ENCODE data around the gene BMP6. TPM values are rescaled to one million over a fixed set of nuclear protein-coding genes. Genes with fewer than 3 reads are reported as not detected.

Gene BMP6
- polyA plus RNA-seq, 2 of the 4 experiments (the other 2 are of a cell fraction) = 8.4 to 23.0 TPM

DNA sequence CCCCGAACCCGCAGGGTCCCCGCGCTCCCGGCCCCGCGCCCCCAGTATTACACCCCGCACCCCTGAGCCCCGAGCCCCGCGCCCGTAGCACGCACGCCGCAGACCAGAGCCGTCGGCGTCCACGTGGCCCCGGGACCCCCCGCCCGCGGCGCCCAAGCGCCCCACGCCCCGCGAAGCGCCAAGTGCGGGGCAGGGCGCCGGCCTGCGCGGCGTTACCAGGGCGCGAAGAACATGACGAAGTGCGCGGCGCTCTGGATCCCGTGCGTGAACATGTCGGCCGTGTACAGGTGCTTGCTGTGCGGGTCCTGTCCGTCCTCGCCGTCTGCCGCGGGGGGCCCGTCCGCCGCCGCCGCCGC, 184.4 kb downstream of the BMP6 start:
- peak overlapping the region; percentile 98 to 99 for H3K27ac ChIP-seq
- peak in 1 of 2 experiments; percentile 71; a peak in 3 of 6 replicates for ATAC-seq

DNA sequence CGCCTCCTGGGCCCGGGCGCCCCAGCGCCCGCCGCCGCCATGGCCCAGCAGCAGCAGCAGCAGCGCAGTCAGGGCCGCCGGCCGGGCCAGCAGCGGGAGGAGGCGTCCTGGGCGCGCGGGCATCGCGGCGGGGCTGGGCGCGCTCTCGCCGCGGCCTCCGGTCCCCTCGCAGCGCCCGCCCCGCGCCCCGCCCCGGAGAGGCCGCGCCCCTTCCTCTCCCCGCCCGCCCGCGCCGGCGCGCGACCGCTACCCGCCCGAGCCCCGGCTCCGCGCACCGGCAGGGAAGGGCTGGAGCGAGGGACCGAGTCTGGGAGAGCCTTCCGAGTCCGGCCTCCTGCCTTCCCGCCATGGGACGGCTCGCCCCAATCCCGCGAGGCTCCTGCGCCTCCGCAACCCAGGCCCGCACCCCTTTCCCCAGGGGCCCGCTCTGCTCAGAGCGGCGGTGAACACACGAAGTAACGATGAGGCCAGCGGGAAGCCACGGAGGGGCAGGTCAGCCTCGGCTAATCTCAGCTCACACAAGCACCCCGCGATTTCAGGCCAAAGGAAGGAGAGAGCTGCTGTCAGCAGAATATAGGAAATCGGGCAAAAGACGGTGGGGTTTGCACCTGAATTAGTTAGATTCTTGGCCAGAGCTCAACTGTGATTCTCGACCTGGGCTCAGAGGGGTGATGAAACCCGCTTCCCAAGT, 184.9 kb downstream of the BMP6 start, which contains the start of gene TXNDC5:
Gene TXNDC5, minus strand, starts transcription at position 135 of the 691 bp plus-strand sequence. Its CDS starts 12 bp downstream, at position 123.
- TF ChIP-seq FOXS1 (CRISPR knock-in tag; IDR thresholded peaks at IDR 0.05) (no peak), MAX (IDR thresholded peaks at IDR 0.05) (peak; percentile 46; the same call in 1 of the 2 replicates), JUN (IDR thresholded peaks at IDR 0.05) (peak; percentile 20 to 55; a peak in 3 of 5 replicates), MYC (IDR thresholded peaks at IDR 0.05; ENCODE audit: borderline replicate concordance, low read length) (no peak), MAFK (IDR thresholded peaks at IDR 0.05; ENCODE audit: partially characterized antibody) (peak; percentile 41), E2F6 (IDR thresholded peaks at IDR 0.05; ENCODE audit: borderline replicate concordance, low read depth) (peak; percentile 78), POLR2A (IDR thresholded peaks at IDR 0.05; ENCODE audit: low read length) (peak; percentile 71), NFE2L2 (conservative IDR thresholded peaks at IDR 0.05; ENCODE audit: low read length) (no peak), FOSL2 (IDR thresholded peaks at IDR 0.05) (no peak), FOSL2 (CRISPR knock-in tag; IDR thresholded peaks at IDR 0.05) (no peak), CHD2 (IDR thresholded peaks at IDR 0.05; ENCODE audit: low read length, partially characterized antibody) (peak; percentile 58), GATA3 (IDR thresholded peaks at IDR 0.05; ENCODE audit: borderline replicate concordance) (no peak)
- TF ChIP-seq, protein P1, sequence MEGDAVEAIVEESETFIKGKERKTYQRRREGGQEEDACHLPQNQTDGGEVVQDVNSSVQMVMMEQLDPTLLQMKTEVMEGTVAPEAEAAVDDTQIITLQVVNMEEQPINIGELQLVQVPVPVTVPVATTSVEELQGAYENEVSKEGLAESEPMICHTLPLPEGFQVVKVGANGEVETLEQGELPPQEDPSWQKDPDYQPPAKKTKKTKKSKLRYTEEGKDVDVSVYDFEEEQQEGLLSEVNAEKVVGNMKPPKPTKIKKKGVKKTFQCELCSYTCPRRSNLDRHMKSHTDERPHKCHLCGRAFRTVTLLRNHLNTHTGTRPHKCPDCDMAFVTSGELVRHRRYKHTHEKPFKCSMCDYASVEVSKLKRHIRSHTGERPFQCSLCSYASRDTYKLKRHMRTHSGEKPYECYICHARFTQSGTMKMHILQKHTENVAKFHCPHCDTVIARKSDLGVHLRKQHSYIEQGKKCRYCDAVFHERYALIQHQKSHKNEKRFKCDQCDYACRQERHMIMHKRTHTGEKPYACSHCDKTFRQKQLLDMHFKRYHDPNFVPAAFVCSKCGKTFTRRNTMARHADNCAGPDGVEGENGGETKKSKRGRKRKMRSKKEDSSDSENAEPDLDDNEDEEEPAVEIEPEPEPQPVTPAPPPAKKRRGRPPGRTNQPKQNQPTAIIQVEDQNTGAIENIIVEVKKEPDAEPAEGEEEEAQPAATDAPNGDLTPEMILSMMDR (IDR thresholded peaks at IDR 0.05) = no peak
- TF ChIP-seq, protein P2, sequence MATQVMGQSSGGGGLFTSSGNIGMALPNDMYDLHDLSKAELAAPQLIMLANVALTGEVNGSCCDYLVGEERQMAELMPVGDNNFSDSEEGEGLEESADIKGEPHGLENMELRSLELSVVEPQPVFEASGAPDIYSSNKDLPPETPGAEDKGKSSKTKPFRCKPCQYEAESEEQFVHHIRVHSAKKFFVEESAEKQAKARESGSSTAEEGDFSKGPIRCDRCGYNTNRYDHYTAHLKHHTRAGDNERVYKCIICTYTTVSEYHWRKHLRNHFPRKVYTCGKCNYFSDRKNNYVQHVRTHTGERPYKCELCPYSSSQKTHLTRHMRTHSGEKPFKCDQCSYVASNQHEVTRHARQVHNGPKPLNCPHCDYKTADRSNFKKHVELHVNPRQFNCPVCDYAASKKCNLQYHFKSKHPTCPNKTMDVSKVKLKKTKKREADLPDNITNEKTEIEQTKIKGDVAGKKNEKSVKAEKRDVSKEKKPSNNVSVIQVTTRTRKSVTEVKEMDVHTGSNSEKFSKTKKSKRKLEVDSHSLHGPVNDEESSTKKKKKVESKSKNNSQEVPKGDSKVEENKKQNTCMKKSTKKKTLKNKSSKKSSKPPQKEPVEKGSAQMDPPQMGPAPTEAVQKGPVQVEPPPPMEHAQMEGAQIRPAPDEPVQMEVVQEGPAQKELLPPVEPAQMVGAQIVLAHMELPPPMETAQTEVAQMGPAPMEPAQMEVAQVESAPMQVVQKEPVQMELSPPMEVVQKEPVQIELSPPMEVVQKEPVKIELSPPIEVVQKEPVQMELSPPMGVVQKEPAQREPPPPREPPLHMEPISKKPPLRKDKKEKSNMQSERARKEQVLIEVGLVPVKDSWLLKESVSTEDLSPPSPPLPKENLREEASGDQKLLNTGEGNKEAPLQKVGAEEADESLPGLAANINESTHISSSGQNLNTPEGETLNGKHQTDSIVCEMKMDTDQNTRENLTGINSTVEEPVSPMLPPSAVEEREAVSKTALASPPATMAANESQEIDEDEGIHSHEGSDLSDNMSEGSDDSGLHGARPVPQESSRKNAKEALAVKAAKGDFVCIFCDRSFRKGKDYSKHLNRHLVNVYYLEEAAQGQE (IDR thresholded peaks at IDR 0.05) = peak; percentile 52
- CTCF ChIA-PET = interaction anchor here (1.4 kb wide), 1 partner anchor 81 kb away, joined by 4 read pairs; no protein-coding TSS in a partner anchor
- 79% methylated on average over 3 of the region's 75 CpGs for WGBS (ENCODE audit: missing lambda C conversion rate)
- Histone ChIP-seq H3K27ac (peak within 1 kb of the TSS; percentile 98 to 99), H3K4me3 (peak within 1 kb of the TSS; percentile 99), H3K4me2 (peak within 1 kb of the TSS; percentile 100), H3K4me1 (peaks cover 12% of the 10 kb centered on the region; the same call in 2 of the 3 replicates), H3K9me3 (no peaks in the 10 kb centered on the region)
- no peak for FAIRE-seq
- ATAC-seq = peak; percentile 87 to 89
- DNase-seq (ENCODE audit: low read depth in 1 of 2, low spot score in 1 of 2) = peak; percentile 58 to 64
- POLR2A ChIA-PET = interaction anchor here (0.6 to 1.3 kb wide), 2 partner anchors 82 to 189 kb away, joined by 3 to 5 read pairs; no protein-coding TSS in a partner anchor

More for the DNA sequence above, 184.4 kb downstream of the BMP6 start:
- DNase-seq (ENCODE audit: low read depth in 1 of 2, low spot score in 1 of 2) = no peak
- Histone ChIP-seq H3K4me2 (peak overlapping the region; percentile 100), H3K9me3 (no peaks in the 10 kb centered on the region), H3K4me1 (peaks cover 12% of the 10 kb centered on the region; the same call in 2 of the 3 replicates), H3K4me3 (peak overlapping the region; percentile 99)
- no peak for FAIRE-seq
- CTCF ChIA-PET = no interaction called here
- WGBS (ENCODE audit: missing lambda C conversion rate) = no CpG with 5 or more reads among the region's 57 CpGs
- TF ChIP-seq HEYL (CRISPR knock-in tag; IDR thresholded peaks at IDR 0.05) (no peak), BCL3 (IDR thresholded peaks at IDR 0.05) (no peak), HOXA7 (CRISPR knock-in tag; IDR thresholded peaks at IDR 0.05) (no peak), FOXS1 (CRISPR knock-in tag; IDR thresholded peaks at IDR 0.05) (no peak), PHF8 (IDR thresholded peaks at IDR 0.05; ENCODE audit: borderline replicate concordance, low read depth) (no peak; the same call in 1 of the 2 replicates), RFX5 (IDR thresholded peaks at IDR 0.05) (no peak), TP53 (CRISPR knock-in tag; IDR thresholded peaks at IDR 0.05) (no peak), CBX2 (IDR thresholded peaks at IDR 0.05; ENCODE audit: borderline replicate concordance, low read depth) (no peak), KDM1A (IDR thresholded peaks at IDR 0.05; ENCODE audit: low read depth) (no peak), HDAC2 (IDR thresholded peaks at IDR 0.05) (no peak), RARB (CRISPR knock-in tag; IDR thresholded peaks at IDR 0.05) (no peak), NFE2L2 (conservative IDR thresholded peaks at IDR 0.05; ENCODE audit: low read length) (no peak), ZNF302 (CRISPR knock-in tag; IDR thresholded peaks at IDR 0.05) (no peak)
- POLR2A ChIA-PET = interaction anchor here (0.7 to 1.1 kb wide), 2 partner anchors 185 to 212 kb away, joined by 3 read pairs; partner anchors contain the start of gene BMP6
